DOHH2 (cell line): ENCODE results near the gene RHBG.

ENCODE experiments used
- H3F3A ChIP-seq: fragments of 200-600 bp; sonication (generic), shearing (Covaris generic); 2 replicates; pipeline ENCODE4 v1.6.0; 2016; ENCODE audit warnings: antibody characterized with exemption, mild to moderate bottlenecking; ENCODE audit not compliant: control insufficient read depth, insufficient read depth
- H3K27ac ChIP-seq: fragments of 200-600 bp; sonication (generic); 2 replicates; pipeline ENCODE4 v1.5.1; 2014; ENCODE audit warnings: low read depth, mild to moderate bottlenecking, low read length, moderate library complexity
- H3K27me3 ChIP-seq: fragments of 200-600 bp; sonication (generic); 2 replicates; pipeline ENCODE4 v1.6.1; 2014; ENCODE audit warnings: mild to moderate bottlenecking, low read length, mixed read lengths; ENCODE audit not compliant: control insufficient read depth
- H3K36me3 ChIP-seq: fragments of 200-600 bp; sonication (generic); 2 replicates; pipeline ENCODE4 v1.6.1; 2014; ENCODE audit warnings: mild to moderate bottlenecking, low read length, moderate library complexity, mixed read lengths; ENCODE audit not compliant: control insufficient read depth
- H3K4me1 ChIP-seq: fragments of 200-600 bp; sonication (generic); 2 replicates; pipeline ENCODE4 v1.6.1; 2014; ENCODE audit warnings: mild to moderate bottlenecking, low read length, mixed read lengths; ENCODE audit not compliant: control insufficient read depth
- H3K4me2 ChIP-seq: fragments of 200-600 bp; sonication (generic); 2 replicates; pipeline ENCODE4 v1.6.0; 2014; ENCODE audit warnings: mild to moderate bottlenecking, low read length, moderate library complexity
- H3K4me3 ChIP-seq: fragments of 200-600 bp; sonication (generic); 2 replicates; pipeline ENCODE4 v1.5.1; 2014; ENCODE audit warnings: mild to moderate bottlenecking, low read length, mixed read lengths
- H3K79me2 ChIP-seq: fragments of 200-600 bp; sonication (generic); 2 replicates; pipeline ENCODE4 v1.6.1; 2014; ENCODE audit warnings: mild to moderate bottlenecking, low read length, mixed read lengths; ENCODE audit not compliant: control insufficient read depth
- H3K9me2 ChIP-seq: fragments of 200-600 bp; sonication (generic); replicated peaks from 2 replicates; pipeline ENCODE4 v1.6.1; 2014; ENCODE audit warnings: mild to moderate bottlenecking, low read length, mixed read lengths; ENCODE audit not compliant: control insufficient read depth
- H3K9me3 ChIP-seq: fragments of 200-600 bp; sonication (generic); 2 replicates; pipeline ENCODE4 v1.6.1; 2014; ENCODE audit warnings: antibody characterized with exemption, low read length, mixed read lengths; ENCODE audit not compliant: control insufficient read depth, insufficient read depth
- H4K20me1 ChIP-seq: fragments of 200-600 bp; sonication (generic); 2 replicates; pipeline ENCODE4 v1.6.0; 2014; ENCODE audit warnings: low read depth, mild to moderate bottlenecking, antibody characterized with exemption, low read length, moderate library complexity; ENCODE audit not compliant: control insufficient read depth, insufficient read depth
- EZH2phosphoT487 ChIP-seq: fragments of 200-600 bp; sonication (generic); IDR thresholded peaks from 2 replicates; pipeline ENCODE4 v1.6.1; 2017; ENCODE audit warnings: borderline replicate concordance, mild to moderate bottlenecking, antibody characterized with exemption, low read length, moderate library complexity, mixed read lengths
- TF ChIP-seq, protein P1 (sequence below): fragments of 200-600 bp; sonication (generic); IDR thresholded peaks from one replicate; pipeline ENCODE4 v1.5.1; 2014; ENCODE audit warnings: antibody characterized with exemption, mild to moderate bottlenecking, low read depth, low read length; ENCODE audit not compliant: poor library complexity, severe bottlenecking

RHBG gene

DNA sequence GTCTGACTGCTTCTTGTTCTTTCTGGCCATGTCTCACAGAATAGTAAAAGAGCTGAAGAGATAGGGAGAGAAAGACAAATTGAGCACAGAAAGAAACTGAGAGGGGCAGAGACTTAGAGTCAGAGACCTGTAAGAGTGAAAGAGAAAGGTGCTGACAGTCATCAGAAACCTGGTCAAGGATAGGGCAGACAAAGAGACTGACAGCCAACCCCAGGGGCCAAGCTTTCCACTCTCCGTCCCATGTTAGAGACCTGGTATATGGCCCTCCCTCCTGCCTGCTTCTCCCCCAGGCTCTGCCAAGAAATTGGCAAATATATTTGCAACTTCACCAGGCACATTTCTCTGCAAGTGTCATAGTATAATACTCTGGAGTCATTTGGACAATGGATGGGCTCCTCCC lies 64.6 kb downstream of the RHBG start:
- Histone ChIP-seq H3F3A (peaks cover 7% of the 10 kb centered on the region), H3K36me3 (no peaks in the 10 kb centered on the region), H3K27me3 (peaks cover 96% of the 10 kb centered on the region), H3K9me3 (no peaks in the 10 kb centered on the region), H3K79me2 (no peaks in the 10 kb centered on the region), H3K4me2 (no peak overlapping the region), H3K4me3 (no peak overlapping the region), H4K20me1 (0 out of 2 replicates have a peak, but pooled peaks cover 3% of the 10 kb centered on the region), H3K27ac (no peak overlapping the region), H3K9me2 (no peaks in the 10 kb centered on the region), H3K4me1 (peaks cover 36% of the 10 kb centered on the region)
- TF ChIP-seq, protein P1, sequence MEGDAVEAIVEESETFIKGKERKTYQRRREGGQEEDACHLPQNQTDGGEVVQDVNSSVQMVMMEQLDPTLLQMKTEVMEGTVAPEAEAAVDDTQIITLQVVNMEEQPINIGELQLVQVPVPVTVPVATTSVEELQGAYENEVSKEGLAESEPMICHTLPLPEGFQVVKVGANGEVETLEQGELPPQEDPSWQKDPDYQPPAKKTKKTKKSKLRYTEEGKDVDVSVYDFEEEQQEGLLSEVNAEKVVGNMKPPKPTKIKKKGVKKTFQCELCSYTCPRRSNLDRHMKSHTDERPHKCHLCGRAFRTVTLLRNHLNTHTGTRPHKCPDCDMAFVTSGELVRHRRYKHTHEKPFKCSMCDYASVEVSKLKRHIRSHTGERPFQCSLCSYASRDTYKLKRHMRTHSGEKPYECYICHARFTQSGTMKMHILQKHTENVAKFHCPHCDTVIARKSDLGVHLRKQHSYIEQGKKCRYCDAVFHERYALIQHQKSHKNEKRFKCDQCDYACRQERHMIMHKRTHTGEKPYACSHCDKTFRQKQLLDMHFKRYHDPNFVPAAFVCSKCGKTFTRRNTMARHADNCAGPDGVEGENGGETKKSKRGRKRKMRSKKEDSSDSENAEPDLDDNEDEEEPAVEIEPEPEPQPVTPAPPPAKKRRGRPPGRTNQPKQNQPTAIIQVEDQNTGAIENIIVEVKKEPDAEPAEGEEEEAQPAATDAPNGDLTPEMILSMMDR: no peak
- TF ChIP-seq EZH2phosphoT487: no peak
